IMR-90 (cell line): ENCODE data around the gene SLC22A4. TPM values are rescaled to one million over a fixed set of nuclear protein-coding genes. Genes with fewer than 3 reads are reported as not detected.

Experiments
- ATAC-seq: fragments of 200-7000 bp; cut with Tn5 transposase; 2 replicates; pipeline ENCODE4 v1.9.1; 2020; ENCODE audit warnings: low read depth, mild to moderate bottlenecking, moderate library complexity
- BruUV-seq: library from RNA; stranded (reverse); fragments of 400-500 nt; replicated peaks from 2 replicates; lab custom pipeline; 2021; lab: Mats Ljungman, UMichigan
- CTCF ChIA-PET: fragments of 300-600 bp; formaldehyde crosslinking; extraction: SDS; loops from one replicate; lab custom pipeline; 2021; ENCODE audit warnings: antibody characterized with exemption; lab: Yijun Ruan, JAX
- POLR2A ChIA-PET: fragments of 300-600 bp; sonication (Branson Sonifier 250); formaldehyde crosslinking; loops from one replicate; lab custom pipeline; 2022; ENCODE audit warnings: antibody characterized with exemption; ENCODE audit not compliant: unreplicated experiment; lab: Charles Lee
- DNase-seq: peaks from one replicate; pipeline ENCODE4 v3.0.0; 2013
- H2AFZ ChIP-seq: replicated peaks from 2 replicates; pipeline ENCODE3; 2013; ENCODE audit warnings: low read length, mild to moderate bottlenecking; ENCODE audit not compliant: poor library complexity
- H2AK5ac ChIP-seq: 2 replicates; pipeline ENCODE4 v1.6.1; 2013; ENCODE audit warnings: low read depth, low read length, inconsistent platforms
- H2AK9ac ChIP-seq: replicated peaks from 2 replicates; pipeline ENCODE3; 2013; ENCODE audit warnings: mild to moderate bottlenecking, low read depth, low read length, moderate library complexity; ENCODE audit not compliant: poor library complexity
- H2BK120ac ChIP-seq: 2 replicates; pipeline ENCODE4 v1.6.1; 2013; ENCODE audit warnings: low read depth, low read length, inconsistent platforms
- H2BK15ac ChIP-seq: 3 replicates; pipeline ENCODE4 v1.6.1; 2013; ENCODE audit warnings: low read depth, low read length, inconsistent platforms
- H2BK20ac ChIP-seq: 2 replicates; pipeline ENCODE4 v1.6.1; 2013; ENCODE audit warnings: low read depth, mild to moderate bottlenecking, inconsistent platforms, low read length, moderate library complexity
- H2BK5ac ChIP-seq: 2 replicates; pipeline ENCODE4 v1.6.1; 2013; ENCODE audit warnings: mild to moderate bottlenecking, low read depth, low read length, inconsistent platforms; ENCODE audit not compliant: poor library complexity, severe bottlenecking
- H3K14ac ChIP-seq: replicated peaks from 2 replicates; pipeline ENCODE4 v1.6.1; 2013; ENCODE audit warnings: low read depth, low read length, inconsistent platforms
- H3K18ac ChIP-seq: 2 replicates; pipeline ENCODE4 v1.6.1; 2013; ENCODE audit warnings: low read depth, low read length, control low read depth
- H3K23ac ChIP-seq: 2 replicates; pipeline ENCODE4 v1.6.1; 2013; ENCODE audit warnings: low read depth, low read length, inconsistent platforms
- H3K27ac ChIP-seq: 2 replicates; pipeline ENCODE4 v1.5.1; 2013; ENCODE audit warnings: mild to moderate bottlenecking, control low read depth, low read length; ENCODE audit not compliant: insufficient read depth
- H3K27me3 ChIP-seq: 2 replicates; pipeline ENCODE4 v1.6.1; 2013; ENCODE audit warnings: low read length; ENCODE audit not compliant: control insufficient read depth, insufficient read depth
- H3K36me3 ChIP-seq: 2 replicates; pipeline ENCODE4 v1.6.1; 2013; ENCODE audit warnings: low read length, mixed read lengths; ENCODE audit not compliant: control insufficient read depth, insufficient read depth
- H3K4ac ChIP-seq: 2 replicates; pipeline ENCODE4 v1.6.1; 2013; ENCODE audit warnings: low read depth, low read length, inconsistent platforms
- H3K4me1 ChIP-seq: 2 replicates; pipeline ENCODE4 v1.6.1; 2013; ENCODE audit warnings: low read length, mixed read lengths; ENCODE audit not compliant: control insufficient read depth, insufficient read depth
- H3K4me2 ChIP-seq: 2 replicates; pipeline ENCODE4 v1.6.1; 2013; ENCODE audit warnings: low read depth, mild to moderate bottlenecking, control low read depth, low read length, moderate library complexity
- H3K4me3 ChIP-seq: 2 replicates; pipeline ENCODE4 v1.5.1; 2013; ENCODE audit warnings: low read depth, mild to moderate bottlenecking, control low read depth, low read length, moderate library complexity; ENCODE audit not compliant: insufficient read depth
- H3K56ac ChIP-seq: 2 replicates; pipeline ENCODE4 v1.6.1; 2013; ENCODE audit warnings: low read length, inconsistent platforms; ENCODE audit not compliant: insufficient read depth; ENCODE audit errors: extremely low read depth
- H3K79me1 ChIP-seq, 2 experiments: 2 replicates each; pipeline ENCODE4 v1.6.1; 2013; ENCODE audit warnings: low read length in 2 of 2, inconsistent platforms in 1 of 2, low read depth in 1 of 2
- H3K9ac ChIP-seq: 2 replicates; pipeline ENCODE4 v1.6.1; 2013; ENCODE audit warnings: low read depth, low read length, control low read depth
- H3K9me1 ChIP-seq: 2 replicates; pipeline ENCODE4 v1.6.1; 2013; ENCODE audit warnings: low read length, inconsistent platforms; ENCODE audit not compliant: insufficient read depth
- H3K9me3 ChIP-seq: 2 replicates; pipeline ENCODE4 v1.6.1; 2013; ENCODE audit warnings: low read length; ENCODE audit not compliant: control insufficient read depth, insufficient read depth
- H4K20me1 ChIP-seq: 2 replicates; pipeline ENCODE4 v1.6.1; 2013; ENCODE audit warnings: low read length, inconsistent platforms; ENCODE audit not compliant: insufficient read depth
- H4K5ac ChIP-seq: 2 replicates; pipeline ENCODE4 v1.6.1; 2013; ENCODE audit warnings: mild to moderate bottlenecking, low read depth, low read length, control low read depth
- H4K8ac ChIP-seq, 2 experiments: 2 replicates each; pipeline ENCODE4 v1.6.1; 2013; ENCODE audit warnings: low read depth in 2 of 2, low read length in 2 of 2, control low read depth in 1 of 2, inconsistent platforms in 1 of 2
- H4K91ac ChIP-seq: 2 replicates; pipeline ENCODE4 v1.6.1; 2013; ENCODE audit warnings: low read depth, low read length, inconsistent platforms; ENCODE audit not compliant: insufficient read depth
- BHLHE40 ChIP-seq: fragments of 150-350 bp; IDR thresholded peaks from 2 replicates; pipeline ENCODE4 v1.6.1; 2016; ENCODE audit warnings: mild to moderate bottlenecking, low read depth, low read length
- CEBPB ChIP-seq: IDR thresholded peaks from 2 replicates; pipeline ENCODE4 v1.6.1; 2012; ENCODE audit warnings: low read depth, low read length, improper control_type of control experiment
- CTCF ChIP-seq: conservative IDR thresholded peaks from 2 replicates; pipeline ENCODE4 v1.5.1; 2012; ENCODE audit warnings: mild to moderate bottlenecking, low read depth, low read length, improper control_type of control experiment
- FOS ChIP-seq: fragments of 150-350 bp; IDR thresholded peaks from 2 replicates; pipeline ENCODE4 v1.6.1; 2016; ENCODE audit warnings: low read depth, low read length
- MAZ ChIP-seq: IDR thresholded peaks from 2 replicates; pipeline ENCODE4 v1.6.1; 2012; ENCODE audit warnings: low read depth, mild to moderate bottlenecking, low read length, improper control_type of control experiment, moderate library complexity, borderline replicate concordance
- NFE2L2 ChIP-seq: fragments of 150-350 bp; IDR thresholded peaks from 2 replicates; pipeline ENCODE4 v1.6.1; 2016; ENCODE audit warnings: low read depth, mild to moderate bottlenecking, low read length
- POLR2A ChIP-seq: IDR thresholded peaks from 2 replicates; pipeline ENCODE4 v1.6.1; 2012; ENCODE audit warnings: mild to moderate bottlenecking, low read depth, low read length
- RCOR1 ChIP-seq: IDR thresholded peaks from 2 replicates; pipeline ENCODE4 v1.6.1; 2012; ENCODE audit warnings: mild to moderate bottlenecking, low read length, improper control_type of control experiment; ENCODE audit not compliant: insufficient replicate concordance
- SMC3 ChIP-seq: fragments of 150-350 bp; IDR thresholded peaks from 2 replicates; pipeline ENCODE4 v1.6.1; 2016; ENCODE audit warnings: low read depth, mild to moderate bottlenecking, antibody characterized with exemption, low read length, moderate library complexity
- USF2 ChIP-seq: fragments of 150-350 bp; IDR thresholded peaks from 2 replicates; pipeline ENCODE4 v1.6.1; 2017; ENCODE audit warnings: mild to moderate bottlenecking, antibody characterized with exemption, low read length, low read depth
- WGBS, 2 experiments: methylation state at CpG; one replicate each; pipeline versions ENCODE4 v1.1.5 to v1.1.7; 2013; ENCODE audit warnings: missing lambda C conversion rate in 2 of 2; ENCODE audit not compliant: insufficient read length in 1 of 2; ENCODE audit errors: extremely low coverage in 2 of 2; 5-methylcytosine and 5-hydroxymethylcytosine counted together
- dilution Hi-C: fragments of 300-500 bp; cut with HindIII; formaldehyde crosslinking; loops from one replicate; pipeline ENCODE4 v1.14.3; 2018; ENCODE audit warnings: low sequenced_read_pairs; ENCODE audit not compliant: unreplicated experiment
- in situ Hi-C: fragments of 300-500 bp; cut with MboI; formaldehyde crosslinking; loops from 3 replicates; pipeline ENCODE4 v1.14.3; 2019; ENCODE audit warnings: low sequenced_read_pairs, inconsistent platforms, mixed read lengths
- intact Hi-C: fragments of 100-400 bp; cut with micrococcal nuclease; formaldehyde crosslinking; loops from 2 replicates; pipeline ENCODE4 v1.10.0; 2022
- polyA plus RNA-seq, 3 experiments: library from polyadenylated mRNA; depleted of rRNA; stranded (reverse); fragments of >200 nt; gene quantifications; 2 replicates each; pipeline ENCODE4 v1.2.3, GENCODE V29; 2012; ENCODE audit warnings: low replicate concordance in 1 of 3
- total RNA-seq: library from RNA; depleted of rRNA; stranded (reverse); fragments of >200 nt; gene quantifications from 2 replicates; pipeline ENCODE4 v1.2.3, GENCODE V29; 2012

SLC22A4 gene
- total and polyA plus RNA-seq, 2 of the 4 experiments (the other 2 are of a cell fraction): 2.6 to 3.2 TPM

- H3K27me3 ChIP-seq: no peaks in the 10 kb centered on the region
- POLR2A ChIA-PET: interaction anchor here (1.0 kb wide), 1 partner anchor 11 kb away, joined by 3 read pairs; no protein-coding TSS in a partner anchor
- no peak overlapping the region for H3K56ac ChIP-seq
- ATAC-seq (no peak), DNase-seq (no peak)
- H3K14ac ChIP-seq: no peak overlapping the region; the same call in 1 of the 2 replicates
- TF ChIP-seq SMC3 (no peak), USF2 (no peak), CTCF (no peak), NFE2L2 (no peak), FOS (no peak), CEBPB (no peak), RCOR1 (no peak), MAZ (no peak), POLR2A (no peak), BHLHE40 (no peak)
- no peak overlapping the region for H2AK9ac ChIP-seq
- no peak overlapping the region for H4K8ac ChIP-seq
- H4K5ac ChIP-seq: no peak overlapping the region
- peaks cover 64% of the 10 kb centered on the region for H3K36me3 ChIP-seq
- in situ Hi-C loops: no loop called here
- no peak overlapping the region for H3K27ac ChIP-seq
- H3K4me1 ChIP-seq: peaks cover 29% of the 10 kb centered on the region
- no peak overlapping the region for H3K18ac ChIP-seq
- H2BK5ac ChIP-seq: no peak overlapping the region
- CTCF ChIA-PET: no interaction called here
- no peak overlapping the region for H3K23ac ChIP-seq
- H3K9ac ChIP-seq: no peak overlapping the region
- H3K9me1 ChIP-seq: peaks cover 41% of the 10 kb centered on the region
- no peak overlapping the region for H2BK120ac ChIP-seq
- H3K4me2 ChIP-seq: no peak overlapping the region
- H2AK5ac ChIP-seq: no peak overlapping the region
- H2BK20ac ChIP-seq: no peak overlapping the region
- no CpG with 5 or more reads among the region's 6 CpGs for WGBS, 2 experiments
- no peak overlapping the region for H2BK15ac ChIP-seq
- no TSS peak for BruUV-seq
- no peaks in the 10 kb centered on the region for H3K9me3 ChIP-seq
- intact Hi-C loops: no loop called here
- H4K91ac ChIP-seq: no peak overlapping the region
- no peak overlapping the region for H3K4me3 ChIP-seq
- dilution Hi-C loops: no loop called here
- H3K79me1 ChIP-seq: peaks cover 15 to 49% of the 10 kb centered on the region in 2 experiments
- peaks cover 3% of the 10 kb centered on the region for H4K20me1 ChIP-seq
- no peak overlapping the region for H3K4ac ChIP-seq
- no peak overlapping the region for H2AFZ ChIP-seq
Measured at GRCh38 chr5:132270706-132271105, 23.5 kb upstream of the SLC22A4 start.
